NB4 (cell line): ENCODE results near the gene MDN1.

Experiments used
- CTCF ChIP-seq: IDR thresholded peaks from one replicate; pipeline ENCODE4 v1.5.1; 2012; ENCODE audit warnings: low read depth, low read length
- MYC ChIP-seq: IDR thresholded peaks from 2 replicates; pipeline ENCODE4 v1.6.1; 2011; ENCODE audit warnings: low read depth, low read length
- POLR2A ChIP-seq: IDR thresholded peaks from 2 replicates; pipeline ENCODE4 v1.6.1; 2011; ENCODE audit warnings: mild to moderate bottlenecking; ENCODE audit not compliant: insufficient read length; ENCODE audit errors: extremely low read depth

GRCh38 chr6:89637960-89638319 lies 181.7 kb downstream of the MDN1 start:
- TF ChIP-seq CTCF = no peak
- TF ChIP-seq POLR2A = no peak
- no peak for TF ChIP-seq MYC
